ENCODE data around the gene TIMM50.

TIMM50 gene

GRCh38 chr19:39509233-39509632 is 28.6 kb downstream of the TIMM50 start:
- Histone ChIP-seq H3K9me2 (replicated peaks; ENCODE audit: insufficient read depth, low read length) (no peaks in the 10 kb centered on the region), H3K27ac (ENCODE audit: low read depth, low read length) (no peak overlapping the region), H3K4me3 (ENCODE audit: insufficient read depth, low read length, poor library complexity, severe bottlenecking) (no peak overlapping the region), H3K79me2 (ENCODE audit: insufficient read depth, low read length) (no peaks in the 10 kb centered on the region), H3K27me3 (ENCODE audit: low read length) (no peaks in the 10 kb centered on the region), H4K20me1 (ENCODE audit: low read depth, low read length) (no peaks in the 10 kb centered on the region), H3F3A (ENCODE audit: insufficient read depth) (no peaks in the 10 kb centered on the region), H3K9me3 (ENCODE audit: insufficient read depth, low read length) (no peaks in the 10 kb centered on the region), H3K36me3 (ENCODE audit: low read length) (no peaks in the 10 kb centered on the region), H3K9ac (ENCODE audit: low read length) (no peak overlapping the region), H2AFZ (ENCODE audit: low read depth, low read length, severe bottlenecking) (no peak overlapping the region), H3K4me2 (ENCODE audit: low read depth, low read length, poor library complexity, severe bottlenecking) (no peak overlapping the region)
- no peak for TF ChIP-seq EZH2phosphoT487 (conservative IDR thresholded peaks at IDR 0.05; ENCODE audit: low read length)
- no peak for TF ChIP-seq CTCF (IDR thresholded peaks at IDR 0.05; ENCODE audit: insufficient read depth, low read length, poor library complexity, severe bottlenecking)

GRCh38 chr19:39512988-39513387 is 32.4 kb downstream of the TIMM50 start:
- Histone ChIP-seq H3K4me2 (ENCODE audit: low read depth, low read length, poor library complexity, severe bottlenecking) (no peak overlapping the region), H3K36me3 (ENCODE audit: low read length) (no peaks in the 10 kb centered on the region), H3K9me3 (ENCODE audit: insufficient read depth, low read length) (no peaks in the 10 kb centered on the region), H3K9ac (ENCODE audit: low read length) (no peak overlapping the region), H3K27ac (ENCODE audit: low read depth, low read length) (no peak overlapping the region), H3K4me3 (ENCODE audit: insufficient read depth, low read length, poor library complexity, severe bottlenecking) (no peak overlapping the region), H3F3A (ENCODE audit: insufficient read depth) (no peaks in the 10 kb centered on the region), H3K27me3 (ENCODE audit: low read length) (no peaks in the 10 kb centered on the region), H2AFZ (ENCODE audit: low read depth, low read length, severe bottlenecking) (no peak overlapping the region), H3K9me2 (replicated peaks; ENCODE audit: insufficient read depth, low read length) (no peaks in the 10 kb centered on the region), H4K20me1 (ENCODE audit: low read depth, low read length) (no peaks in the 10 kb centered on the region), H3K79me2 (ENCODE audit: insufficient read depth, low read length) (no peaks in the 10 kb centered on the region)
- TF ChIP-seq CTCF (IDR thresholded peaks at IDR 0.05; ENCODE audit: insufficient read depth, low read length, poor library complexity, severe bottlenecking) (no peak), EZH2phosphoT487 (conservative IDR thresholded peaks at IDR 0.05; ENCODE audit: low read length) (no peak)

GRCh38 chr19:39514840-39515550 is 34.4 kb downstream of the TIMM50 start, which contains the start of gene SELENOV:
Gene SELENOV, plus strand, starts transcription at chr19:39515139. Its CDS starts 74 bp downstream, at chr19:39515213.
- H3K4me2 ChIP-seq (ENCODE audit: low read depth, low read length, poor library complexity, severe bottlenecking) = no peak within 1 kb of the TSS
- H3K36me3 ChIP-seq (ENCODE audit: low read length) = no peaks in the 10 kb centered on the region
- no peak within 1 kb of the TSS for H2AFZ ChIP-seq (ENCODE audit: low read depth, low read length, severe bottlenecking)
- H4K20me1 ChIP-seq (ENCODE audit: low read depth, low read length) = no peaks in the 10 kb centered on the region
- H3F3A ChIP-seq (ENCODE audit: insufficient read depth) = no peaks in the 10 kb centered on the region
- H3K9me2 ChIP-seq (replicated peaks; ENCODE audit: insufficient read depth, low read length) = no peaks in the 10 kb centered on the region
- no peak within 1 kb of the TSS for H3K9ac ChIP-seq (ENCODE audit: low read length)
- H3K9me3 ChIP-seq (ENCODE audit: insufficient read depth, low read length) = no peaks in the 10 kb centered on the region
- no peak within 1 kb of the TSS for H3K4me3 ChIP-seq (ENCODE audit: insufficient read depth, low read length, poor library complexity, severe bottlenecking)
- H3K27me3 ChIP-seq (ENCODE audit: low read length) = no peaks in the 10 kb centered on the region
- TF ChIP-seq EZH2phosphoT487 (conservative IDR thresholded peaks at IDR 0.05; ENCODE audit: low read length) = no peak
- TF ChIP-seq CTCF (IDR thresholded peaks at IDR 0.05; ENCODE audit: insufficient read depth, low read length, poor library complexity, severe bottlenecking) = no peak
- H3K79me2 ChIP-seq (ENCODE audit: insufficient read depth, low read length) = no peaks in the 10 kb centered on the region
- H3K27ac ChIP-seq (ENCODE audit: low read depth, low read length) = no peak within 1 kb of the TSS

Measured in SU-DHL-6 (cell line).